Body of pancreas (tissue), 4 donors: ENCODE measurements around the gene SLC38A1. TPM values are rescaled to one million over a fixed set of nuclear protein-coding genes. Genes with fewer than 3 reads are reported as not detected.
A peak's percentile ranks its signal among the peaks of the same experiment; 100 is the strongest.

Experiments used
- ATAC-seq: fragments of 150-250 bp; one replicate; pipeline ENCODE4 v1.9.1; 2016
- DNase-seq, 4 donors: peaks; one replicate each; pipeline ENCODE4 v3.0.0-alpha.2; 2019
- H3K27ac ChIP-seq, 4 donors: fragments of 200-600 bp; sonication (generic); 1 replicate in 3 of 4; 2 replicates in 1 of 4; pipeline versions ENCODE4 v1.5.1 to v1.6.1; 2016 to 2019; ENCODE audit warnings: mild to moderate bottlenecking in 1 of 4, mixed read lengths in 1 of 4, moderate library complexity in 1 of 4
- H3K27me3 ChIP-seq, 2 donors: fragments of 200-600 bp; sonication (generic); one replicate each; pipeline ENCODE4 v1.6.0; 2016; ENCODE audit warnings: mild to moderate bottlenecking in 1 of 2
- H3K36me3 ChIP-seq, 2 donors: fragments of 200-600 bp; sonication (generic); replicated peaks in 1 of 2; 2 replicates each; pipeline ENCODE4 v1.5.1; 2016; ENCODE audit warnings: low read depth in 2 of 2; ENCODE audit not compliant: insufficient read depth in 1 of 2
- H3K4me1 ChIP-seq: fragments of 200-600 bp; sonication (generic); one replicate; pipeline ENCODE4 v1.6.0; 2016
- H3K4me3 ChIP-seq, 2 donors: fragments of 200-600 bp; sonication (generic); 1 replicate in 1 of 2; 2 replicates in 1 of 2; pipeline ENCODE4 v1.5.1; 2016 to 2019
- H3K9me3 ChIP-seq, 3 donors: fragments of 200-600 bp; sonication (generic); 1 replicate in 2 of 3; 2 replicates in 1 of 3; pipeline ENCODE4 v1.5.1; 2016
- CTCF ChIP-seq, 7 experiments: fragments of 450-650 bp in 4 of 7; fragments of 200-600 bp in 3 of 7; sonication (generic) in 3 of 7; IDR thresholded peaks; one replicate each; pipeline ENCODE4 v1.5.1; 2016 to 2019; ENCODE audit warnings: antibody characterized with exemption in 7 of 7
- POLR2A ChIP-seq, 3 donors: fragments of 450-650 bp; IDR thresholded peaks; one replicate each; pipeline ENCODE4 v1.6.1; 2016; ENCODE audit warnings: antibody characterized with exemption in 3 of 3, mild to moderate bottlenecking in 2 of 3
- WGBS, 2 donors: methylation state at CpG; one replicate each; pipeline ENCODE4 v1.1.5; 2017; 5-methylcytosine and 5-hydroxymethylcytosine counted together
- intact Hi-C: fragments of 100-400 bp; cut with DNase I; formaldehyde crosslinking; loops from one replicate; pipeline ENCODE4 v1.15.1; 2023
- total RNA-seq, 2 donors: library from RNA; depleted of rRNA; stranded (reverse); fragments of >200 nt; gene quantifications; one replicate each; pipeline ENCODE4 v1.1.0, GENCODE V29; 2016

Gene SLC38A1
- total RNA-seq, 2 donors from 2014 or later: 18.5 to 38.4 TPM

GRCh38 chr12:46265734-46266133, 3.1 kb downstream of the SLC38A1 start:
- Histone ChIP-seq H3K36me3 (no peaks in the 10 kb centered on the region), H3K9me3 (no peaks in the 10 kb centered on the region), H3K27ac (no peak overlapping the region), H3K4me1 (peaks cover 53% of the 10 kb centered on the region), H3K27me3 (no peaks in the 10 kb centered on the region), H3K4me3 (no peak overlapping the region)
- no peak for ATAC-seq
- intact Hi-C loops: no loop called here
- WGBS, 2 donors: 88 to 91% methylated on average over 3 of the region's 3 CpGs
- no peak for TF ChIP-seq CTCF (IDR thresholded peaks at IDR 0.05)
- TF ChIP-seq POLR2A (IDR thresholded peaks at IDR 0.05): no peak
- no peak for DNase-seq

DNA sequence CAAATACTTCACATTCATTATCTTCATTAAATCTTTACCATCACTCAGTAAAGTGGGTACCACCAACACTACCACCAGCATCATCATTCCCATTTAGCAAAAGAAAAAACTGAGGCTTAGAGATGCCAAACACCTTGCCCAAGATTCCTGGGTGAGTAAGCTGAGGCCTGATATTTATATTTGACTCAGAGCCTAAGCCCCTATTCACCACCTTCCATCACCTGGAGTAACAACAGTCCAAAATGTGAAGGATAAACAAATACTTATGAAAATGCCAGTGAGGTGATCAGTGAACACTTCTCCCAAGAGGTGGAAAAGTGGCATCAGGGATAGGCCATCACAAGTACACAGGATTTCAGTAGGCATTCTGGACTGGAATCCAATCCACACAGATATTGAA, 3.7 kb downstream of the SLC38A1 start:
- ATAC-seq: no peak
- no peak for TF ChIP-seq POLR2A (IDR thresholded peaks at IDR 0.05)
- TF ChIP-seq CTCF (IDR thresholded peaks at IDR 0.05): no peak
- Histone ChIP-seq H3K9me3 (no peaks in the 10 kb centered on the region), H3K27ac (no peak overlapping the region), H3K4me1 (peaks cover 59% of the 10 kb centered on the region), H3K4me3 (no peak overlapping the region), H3K36me3 (no peaks in the 10 kb centered on the region), H3K27me3 (no peaks in the 10 kb centered on the region)
- intact Hi-C loops: no loop called here
- no peak for DNase-seq

DNA sequence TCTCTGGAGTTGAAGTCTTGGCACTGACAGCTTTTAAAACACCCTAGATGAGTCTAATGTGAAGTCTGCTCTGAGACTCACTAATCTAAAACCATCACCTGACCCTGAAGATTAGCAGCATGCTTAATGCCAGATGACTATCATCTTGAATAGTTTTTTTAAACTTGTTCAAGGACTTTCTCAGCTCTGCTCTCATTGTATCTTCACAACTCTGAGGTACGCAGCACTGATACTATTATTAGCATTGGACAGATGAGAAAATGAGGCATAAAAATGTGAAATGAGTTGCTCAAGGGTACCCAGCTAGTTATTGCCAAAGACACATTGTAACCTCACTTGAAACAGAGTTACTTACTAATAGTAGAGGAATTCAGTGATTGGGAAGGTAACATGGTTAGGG, 4.8 kb downstream of the SLC38A1 start:
- ATAC-seq (no peak), DNase-seq (no peak)
- H3K4me1 ChIP-seq: peaks cover 59% of the 10 kb centered on the region
- no peak for TF ChIP-seq CTCF (IDR thresholded peaks at IDR 0.05)
- no peak for TF ChIP-seq POLR2A (IDR thresholded peaks at IDR 0.05)
- H3K27me3 ChIP-seq: no peaks in the 10 kb centered on the region
- intact Hi-C loops: no loop called here
- H3K9me3 ChIP-seq: no peaks in the 10 kb centered on the region
- no peak overlapping the region for H3K4me3 ChIP-seq
- WGBS, 2 donors: 9 to 59% methylated on average over 1 of the region's 1 CpG
- no peaks in the 10 kb centered on the region for H3K36me3 ChIP-seq
- no peak overlapping the region for H3K27ac ChIP-seq

GRCh38 chr12:46263140-46264016, 5.5 kb downstream of the SLC38A1 start:
- H3K9me3 ChIP-seq: no peaks in the 10 kb centered on the region
- DNase-seq: no peak
- H3K36me3 ChIP-seq: no peaks in the 10 kb centered on the region

More at GRCh38 chr12:46263140-46264016, 5.5 kb downstream of the SLC38A1 start:
- H3K27me3 ChIP-seq: no peaks in the 10 kb centered on the region
- no peak overlapping the region for H3K27ac ChIP-seq
- intact Hi-C loops: no loop called here
- WGBS, 2 donors: 76% methylated on average over 6 of the region's 6 CpGs
- H3K4me1 ChIP-seq: peaks cover 59% of the 10 kb centered on the region
- ATAC-seq: no peak
- TF ChIP-seq CTCF (IDR thresholded peaks at IDR 0.05): peak in 5 of 7 experiments; percentile 13 to 25 (median 21)
- no peak for TF ChIP-seq POLR2A (IDR thresholded peaks at IDR 0.05)
- no peak overlapping the region for H3K4me3 ChIP-seq
